K562 (cell line): ENCODE results near the gene ATP6V0C. TPM values are rescaled to one million over a fixed set of nuclear protein-coding genes. Genes with fewer than 3 reads are reported as not detected.

Experiments
- ARID3B ChIP-seq: fragments of 250-450 bp; sonication (Bioruptor Pico); IDR thresholded peaks from 2 replicates; pipeline ENCODE4 v1.4.0; 2020; ENCODE audit warnings: borderline replicate concordance
- ESRRA ChIP-seq: fragments of 450-650 bp; IDR thresholded peaks from 2 replicates; pipeline ENCODE4 v1.6.1; 2014; ENCODE audit warnings: low read depth, mild to moderate bottlenecking, moderate library complexity, borderline replicate concordance
- KLF13 ChIP-seq: fragments of 450-650 bp; IDR thresholded peaks from 2 replicates; pipeline ENCODE4 v1.6.1; 2016; ENCODE audit warnings: missing genetic modification characterization, low read depth, mild to moderate bottlenecking, missing compliant biosample characterization, moderate library complexity, borderline replicate concordance
- LARP7 ChIP-seq: fragments of 450-650 bp; IDR thresholded peaks from 2 replicates; pipeline ENCODE4 v1.6.1; 2016
- MCM5 ChIP-seq: fragments of 450-650 bp; IDR thresholded peaks from 2 replicates; pipeline ENCODE4 v1.6.1; 2016; ENCODE audit warnings: low read depth
- NFIC ChIP-seq: fragments of 450-650 bp; IDR thresholded peaks from 2 replicates; pipeline ENCODE4 v1.6.1; 2017; ENCODE audit warnings: mild to moderate bottlenecking, inconsistent platforms
- POLR2G ChIP-seq: fragments of 200-400 bp; formaldehyde crosslinking; IDR thresholded peaks from 2 replicates; pipeline ENCODE4 v1.6.1; 2017; ENCODE audit warnings: low read depth, mild to moderate bottlenecking, antibody characterized with exemption, low read length, moderate library complexity
- SRSF9 ChIP-seq: fragments of 200-400 bp; formaldehyde crosslinking; IDR thresholded peaks from 2 replicates; pipeline ENCODE4 v1.6.1; 2017; ENCODE audit warnings: low read depth, low read length, borderline replicate concordance
- TCF7 ChIP-seq: sonication (generic); IDR thresholded peaks from 2 replicates; pipeline ENCODE4 v1.6.1; 2016; ENCODE audit warnings: antibody characterized with exemption, borderline replicate concordance
- TGIF2 ChIP-seq: sonication (generic); formaldehyde crosslinking; IDR thresholded peaks from 2 replicates; pipeline ENCODE4 v1.8.1; 2022; ENCODE audit warnings: mild to moderate bottlenecking, missing genetic modification reagents, moderate library complexity
- ZBTB1 ChIP-seq: sonication (generic); formaldehyde crosslinking; IDR thresholded peaks from 2 replicates; pipeline ENCODE4 v1.8.1; 2023; ENCODE audit warnings: missing genetic modification reagents, low read depth, mild to moderate bottlenecking, borderline replicate concordance
- ZKSCAN1 ChIP-seq: fragments of 150-350 bp; IDR thresholded peaks from 2 replicates; pipeline ENCODE4 v1.6.1; 2016; ENCODE audit warnings: low read depth, low read length
- ZNF12 ChIP-seq: sonication (generic); formaldehyde crosslinking; IDR thresholded peaks from 2 replicates; pipeline ENCODE4 v1.4.0; 2020; ENCODE audit warnings: mild to moderate bottlenecking, missing genetic modification reagents
- ZNF175 ChIP-seq: fragments of 200-800 bp; sonication (Bioruptor generic); IDR thresholded peaks from 2 replicates; pipeline ENCODE4 v1.6.1; 2016; ENCODE audit warnings: low read depth, mild to moderate bottlenecking, missing genetic modification characterization, missing compliant biosample characterization
- ZNF398 ChIP-seq: fragments of 250-450 bp; sonication (Bioruptor Pico); IDR thresholded peaks from 2 replicates; pipeline ENCODE4 v1.8.0; 2021; ENCODE audit warnings: moderate library complexity, mild to moderate bottlenecking, inconsistent platforms
- ZNF639 ChIP-seq, 2 experiments: fragments of 200-800 bp in 1 of 2; sonication (Bioruptor generic) in 1 of 2; sonication (generic) in 1 of 2; formaldehyde crosslinking in 1 of 2; IDR thresholded peaks in 1 of 2; conservative IDR thresholded peaks in 1 of 2; 2 replicates each; pipeline versions ENCODE4 v1.5.0 to v1.6.1; 2016 to 2020; ENCODE audit warnings: missing compliant biosample characterization in 1 of 2, missing genetic modification characterization in 1 of 2, missing genetic modification reagents in 1 of 2
- ZNF77 ChIP-seq: fragments of 250-450 bp; sonication (Bioruptor Pico); IDR thresholded peaks from 2 replicates; pipeline ENCODE4 v1.5.0; 2020
- polyA plus RNA-seq, 8 experiments: library from polyadenylated mRNA; depleted of rRNA in 4 of 8; stranded (reverse) in 5 of 8; unstranded in 3 of 8; fragments of >200 nt; fragmentation: Nextera tagmentation in 2 of 8; fragmentation: Illumina TruSeq in 1 of 8; extraction: Ambion mirVana in 2 of 8; extraction: Trizol in 1 of 8; gene quantifications; 2 replicates each; pipeline versions ENCODE4 v1.2.1 to v1.2.3, GENCODE V29; 2011 to 2014; ENCODE audit warnings: inconsistent platforms in 1 of 8, missing spikeins in 1 of 8
- total RNA-seq, 7 experiments: library from RNA; depleted of rRNA in 6 of 7; stranded (reverse); fragments of >200 nt in 6 of 7; fragmentation: Illumina TruSeq in 2 of 7; extraction: Trizol in 2 of 7; gene quantifications; 2 replicates each; pipeline versions ENCODE4 v1.2.1 to v1.2.3, GENCODE V29; 2011 to 2021; ENCODE audit warnings: low replicate concordance in 1 of 7
- TF ChIP-seq, protein P1 (sequence below): fragments of 200-800 bp; sonication (Bioruptor generic); IDR thresholded peaks from 2 replicates; pipeline ENCODE4 v1.6.1; 2016; ENCODE audit warnings: missing genetic modification characterization, missing compliant biosample characterization

ATP6V0C gene
- total and polyA plus RNA-seq, 9 of the 15 experiments (the other 6 are each of a cell fraction or from before 2014, with no cell fraction given) = 2.9 to 228 (median 22.7) TPM

GRCh38 chr16:2532494-2533141 lies 18.9 kb downstream of the ATP6V0C start (continued):
- TF ChIP-seq, protein P1, sequence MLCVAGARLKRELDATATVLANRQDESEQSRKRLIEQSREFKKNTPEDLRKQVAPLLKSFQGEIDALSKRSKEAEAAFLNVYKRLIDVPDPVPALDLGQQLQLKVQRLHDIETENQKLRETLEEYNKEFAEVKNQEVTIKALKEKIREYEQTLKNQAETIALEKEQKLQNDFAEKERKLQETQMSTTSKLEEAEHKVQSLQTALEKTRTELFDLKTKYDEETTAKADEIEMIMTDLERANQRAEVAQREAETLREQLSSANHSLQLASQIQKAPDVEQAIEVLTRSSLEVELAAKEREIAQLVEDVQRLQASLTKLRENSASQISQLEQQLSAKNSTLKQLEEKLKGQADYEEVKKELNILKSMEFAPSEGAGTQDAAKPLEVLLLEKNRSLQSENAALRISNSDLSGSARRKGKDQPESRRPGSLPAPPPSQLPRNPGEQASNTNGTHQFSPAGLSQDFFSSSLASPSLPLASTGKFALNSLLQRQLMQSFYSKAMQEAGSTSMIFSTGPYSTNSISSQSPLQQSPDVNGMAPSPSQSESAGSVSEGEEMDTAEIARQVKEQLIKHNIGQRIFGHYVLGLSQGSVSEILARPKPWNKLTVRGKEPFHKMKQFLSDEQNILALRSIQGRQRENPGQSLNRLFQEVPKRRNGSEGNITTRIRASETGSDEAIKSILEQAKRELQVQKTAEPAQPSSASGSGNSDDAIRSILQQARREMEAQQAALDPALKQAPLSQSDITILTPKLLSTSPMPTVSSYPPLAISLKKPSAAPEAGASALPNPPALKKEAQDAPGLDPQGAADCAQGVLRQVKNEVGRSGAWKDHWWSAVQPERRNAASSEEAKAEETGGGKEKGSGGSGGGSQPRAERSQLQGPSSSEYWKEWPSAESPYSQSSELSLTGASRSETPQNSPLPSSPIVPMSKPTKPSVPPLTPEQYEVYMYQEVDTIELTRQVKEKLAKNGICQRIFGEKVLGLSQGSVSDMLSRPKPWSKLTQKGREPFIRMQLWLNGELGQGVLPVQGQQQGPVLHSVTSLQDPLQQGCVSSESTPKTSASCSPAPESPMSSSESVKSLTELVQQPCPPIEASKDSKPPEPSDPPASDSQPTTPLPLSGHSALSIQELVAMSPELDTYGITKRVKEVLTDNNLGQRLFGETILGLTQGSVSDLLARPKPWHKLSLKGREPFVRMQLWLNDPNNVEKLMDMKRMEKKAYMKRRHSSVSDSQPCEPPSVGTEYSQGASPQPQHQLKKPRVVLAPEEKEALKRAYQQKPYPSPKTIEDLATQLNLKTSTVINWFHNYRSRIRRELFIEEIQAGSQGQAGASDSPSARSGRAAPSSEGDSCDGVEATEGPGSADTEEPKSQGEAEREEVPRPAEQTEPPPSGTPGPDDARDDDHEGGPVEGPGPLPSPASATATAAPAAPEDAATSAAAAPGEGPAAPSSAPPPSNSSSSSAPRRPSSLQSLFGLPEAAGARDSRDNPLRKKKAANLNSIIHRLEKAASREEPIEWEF = no peak
- peak; percentile 67 for TF ChIP-seq NFIC
- no peak for TF ChIP-seq ARID3B (CRISPR knock-in tag)
- TF ChIP-seq ZNF175 (CRISPR knock-in tag) = no peak
- no peak for TF ChIP-seq TCF7
- no peak for TF ChIP-seq ZNF77 (CRISPR knock-in tag)
- TF ChIP-seq ESRRA = no peak
- no peak for TF ChIP-seq ZNF639 (CRISPR knock-in tag; conservative IDR thresholded peaks at IDR 0.05 in 1 of 2, IDR thresholded peaks at IDR 0.05 in 1 of 2)
- TF ChIP-seq LARP7 = no peak
- TF ChIP-seq SRSF9 = no peak
- TF ChIP-seq ZBTB1 (CRISPR knock-in tag) = peak; percentile 60; the same call in 1 of the 2 replicates
- no peak for TF ChIP-seq TGIF2 (CRISPR knock-in tag)
- TF ChIP-seq ZKSCAN1 = no peak
- no peak for TF ChIP-seq MCM5
- no peak for TF ChIP-seq ZNF12 (CRISPR knock-in tag)
- TF ChIP-seq ZNF398 (CRISPR knock-in tag) = no peak
- TF ChIP-seq KLF13 (tag) = no peak
- peak; percentile 77 for TF ChIP-seq POLR2G
